GM10847 (cell line): ENCODE results near the gene BASP1.

Source experiments
- POLR2A ChIP-seq: IDR thresholded peaks from 2 replicates; pipeline ENCODE4 v1.6.1; 2011; ENCODE audit not compliant: insufficient read length; ENCODE audit errors: extremely low read depth

BASP1 gene

DNA sequence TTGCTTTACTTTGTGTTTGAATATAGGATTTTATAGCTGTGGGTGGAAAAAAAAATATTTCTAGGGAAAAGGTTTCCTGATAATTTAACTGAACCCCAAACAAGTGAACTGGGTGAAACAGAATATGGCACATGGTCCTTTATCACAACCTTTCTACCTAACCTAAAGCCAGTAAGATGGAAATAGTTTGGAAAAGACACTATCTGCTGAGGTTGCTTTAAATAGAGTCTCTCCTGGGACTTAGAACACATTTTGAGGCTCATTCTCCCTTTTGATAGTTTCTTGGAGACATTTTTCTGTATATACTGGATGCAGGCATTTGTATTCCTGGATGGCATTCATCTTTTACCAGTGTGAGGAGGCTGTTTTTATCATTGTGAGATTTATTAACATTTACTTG, 39.4 kb downstream of the BASP1 start:
- no peak for TF ChIP-seq POLR2A

DNA sequence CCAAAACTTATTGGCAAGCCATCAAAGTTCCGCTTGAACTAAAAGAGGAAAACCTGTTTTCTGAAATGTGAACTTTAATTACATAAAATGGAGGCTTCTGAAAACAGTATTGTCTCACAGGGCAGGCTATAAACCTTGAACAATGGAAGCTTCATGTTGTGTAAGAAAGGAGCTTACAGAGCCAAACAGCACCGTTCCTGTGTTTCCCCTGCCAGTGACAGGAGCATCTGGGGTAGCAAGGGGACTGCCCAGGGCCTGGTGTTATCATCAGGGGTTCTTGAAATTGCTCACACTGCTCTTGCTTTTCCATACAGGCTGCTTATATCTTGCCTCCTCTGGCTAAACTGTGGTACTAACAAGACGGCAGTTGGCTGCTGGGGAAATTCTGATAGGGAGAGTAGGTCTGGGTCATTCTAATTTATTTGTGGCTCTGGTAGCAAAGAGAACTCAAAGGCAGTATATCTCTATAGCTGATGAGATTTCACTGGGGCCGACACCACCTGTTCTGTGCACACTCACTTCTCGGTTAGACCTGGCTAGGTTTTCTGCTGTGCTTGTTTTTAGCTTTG, 40.4 kb downstream of the BASP1 start:
- TF ChIP-seq POLR2A, result no peak

DNA sequence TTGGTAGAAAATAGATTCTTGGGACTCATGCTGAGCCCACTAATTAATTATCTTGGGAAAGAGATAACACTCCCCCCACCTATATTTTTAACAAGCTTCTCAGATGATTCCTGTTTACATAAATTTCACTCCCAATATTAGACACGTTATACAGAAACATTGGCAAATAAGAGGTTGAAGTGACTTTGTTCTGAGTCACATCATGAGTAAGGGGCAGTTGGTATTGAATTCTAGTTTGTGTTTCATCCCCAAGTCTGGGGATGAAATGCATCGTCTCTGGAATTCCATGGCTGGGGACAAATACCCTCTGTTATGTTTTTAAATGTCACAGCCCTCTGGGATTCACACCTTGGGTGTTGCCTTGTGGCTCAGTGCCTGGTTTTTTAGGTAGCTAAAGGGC, 41.0 kb downstream of the BASP1 start:
- TF ChIP-seq POLR2A, result no peak

DNA sequence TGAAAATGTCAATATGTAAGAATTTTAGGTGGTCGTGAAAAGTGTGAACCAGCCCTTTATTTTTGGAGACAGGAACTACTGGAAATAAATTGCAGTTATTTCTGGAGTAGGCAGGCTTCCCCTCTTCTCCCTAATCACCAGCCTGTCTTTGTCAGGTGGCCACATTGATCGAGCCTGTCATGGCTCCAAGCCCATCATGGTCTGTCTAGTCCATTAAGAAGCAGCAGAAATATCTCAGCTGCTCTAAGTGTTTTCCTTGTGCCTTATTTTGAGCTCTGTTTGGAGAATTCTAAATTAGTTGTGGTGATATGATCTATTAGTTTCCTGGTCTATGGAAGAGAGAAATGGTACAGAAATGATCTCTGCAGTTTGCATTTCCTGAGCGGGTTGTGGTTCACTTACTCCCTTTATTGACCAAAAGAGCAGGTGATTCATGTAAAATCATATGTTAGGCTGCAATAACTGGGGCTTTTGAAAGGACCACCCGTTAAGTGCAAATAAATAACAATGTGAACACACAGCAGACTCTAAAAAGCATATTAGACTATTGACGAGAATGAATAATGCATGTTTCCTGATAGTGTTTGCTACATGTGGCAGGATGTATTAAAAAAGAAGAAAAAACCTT, 42.3 kb downstream of the BASP1 start:
- no peak for TF ChIP-seq POLR2A

DNA sequence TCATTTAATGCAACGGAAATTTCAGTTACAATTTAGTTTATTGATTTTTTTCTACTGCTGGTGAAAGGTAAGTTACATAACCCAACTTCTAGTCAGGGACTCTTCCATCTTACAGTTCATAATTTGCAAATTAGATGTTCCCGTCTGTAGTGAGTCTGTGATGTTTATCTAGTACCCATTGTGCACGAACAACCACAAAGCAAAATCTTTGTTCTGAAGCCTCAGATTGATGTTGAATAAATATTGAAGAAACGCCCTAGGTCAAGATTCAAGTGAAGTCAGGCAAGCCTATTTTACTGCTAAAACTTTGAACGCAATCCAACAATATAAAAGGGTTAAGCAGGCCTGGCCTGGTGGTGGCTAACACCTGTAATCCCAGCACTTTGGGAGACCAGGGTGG, 43.1 kb downstream of the BASP1 start:
- no peak for TF ChIP-seq POLR2A

DNA sequence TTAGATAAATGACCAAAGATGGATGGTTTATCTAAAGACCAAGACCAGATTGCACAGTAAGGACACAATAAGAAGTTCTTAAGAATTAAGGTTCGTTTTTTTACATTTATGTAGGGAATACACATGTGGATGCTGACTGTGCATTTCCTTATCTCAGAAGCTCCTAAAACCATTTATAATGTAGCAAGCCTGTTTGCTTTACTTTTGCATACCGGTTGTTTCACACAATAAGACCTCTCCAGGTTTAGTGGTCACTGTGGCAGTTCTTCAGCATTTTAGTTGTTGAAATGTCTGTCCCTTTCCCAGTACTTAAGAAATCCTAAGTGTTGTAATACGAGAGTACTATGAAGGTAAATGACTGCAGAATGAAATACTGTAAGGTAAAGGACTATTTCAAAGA, 43.6 kb downstream of the BASP1 start:
- no peak for TF ChIP-seq POLR2A

DNA sequence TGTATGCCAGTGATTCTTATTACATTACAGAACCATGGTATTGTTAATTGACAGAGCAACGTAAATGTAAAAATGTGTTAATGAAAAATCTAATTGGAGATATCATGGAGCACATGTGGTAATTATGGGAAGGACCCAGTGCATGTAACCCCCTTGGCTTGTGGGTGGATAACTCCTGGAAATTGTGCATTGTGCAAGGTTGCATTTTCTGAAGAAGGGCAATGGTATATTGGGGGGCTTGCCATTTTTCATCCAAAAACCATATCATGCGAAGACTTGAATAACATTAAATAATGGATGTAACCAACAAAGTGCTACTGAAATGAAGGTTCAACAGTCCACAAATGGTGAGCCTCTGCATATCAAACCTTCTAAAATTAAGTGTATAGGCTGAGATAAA, 47.6 kb downstream of the BASP1 start:
- TF ChIP-seq POLR2A, result no peak

DNA sequence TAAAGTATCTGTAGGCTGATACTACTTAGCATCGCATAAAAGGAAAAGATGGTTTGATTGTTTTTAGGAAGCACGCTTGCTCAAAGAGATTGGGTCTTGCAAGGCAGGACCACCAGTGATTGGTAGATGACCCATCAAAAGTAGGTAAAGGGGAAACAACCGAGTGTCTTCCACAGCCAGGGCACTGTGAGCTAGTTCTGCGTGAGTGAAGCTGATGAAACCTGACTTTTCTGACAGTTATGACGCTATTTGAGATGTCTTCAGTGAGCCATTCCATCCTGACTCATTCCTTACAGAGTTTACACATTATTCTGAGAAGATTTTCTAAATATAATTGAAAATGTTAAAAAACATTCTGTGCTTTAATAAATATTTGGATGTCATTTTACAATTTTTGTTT, 49.7 kb downstream of the BASP1 start:
- TF ChIP-seq POLR2A, result no peak

DNA sequence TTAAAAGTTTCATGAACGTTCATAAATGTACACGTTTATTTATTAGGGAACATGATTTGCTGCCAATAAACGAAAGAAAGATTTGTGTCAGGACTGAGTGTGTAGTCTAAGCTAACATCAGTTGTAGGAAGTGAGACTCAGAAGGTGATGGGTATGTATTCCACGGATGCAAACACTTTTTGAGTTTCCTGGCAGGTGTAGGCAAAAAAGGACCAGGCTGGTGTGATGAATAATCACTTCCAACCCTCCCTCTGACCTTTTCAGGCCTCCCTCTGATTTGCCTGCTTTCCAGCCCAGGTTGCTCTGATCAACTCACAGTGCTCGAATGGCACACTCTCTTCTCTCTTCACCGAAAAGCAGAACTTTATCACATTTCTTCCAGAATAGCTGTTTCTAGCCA, 51.8 kb downstream of the BASP1 start:
- TF ChIP-seq POLR2A, result no peak

DNA sequence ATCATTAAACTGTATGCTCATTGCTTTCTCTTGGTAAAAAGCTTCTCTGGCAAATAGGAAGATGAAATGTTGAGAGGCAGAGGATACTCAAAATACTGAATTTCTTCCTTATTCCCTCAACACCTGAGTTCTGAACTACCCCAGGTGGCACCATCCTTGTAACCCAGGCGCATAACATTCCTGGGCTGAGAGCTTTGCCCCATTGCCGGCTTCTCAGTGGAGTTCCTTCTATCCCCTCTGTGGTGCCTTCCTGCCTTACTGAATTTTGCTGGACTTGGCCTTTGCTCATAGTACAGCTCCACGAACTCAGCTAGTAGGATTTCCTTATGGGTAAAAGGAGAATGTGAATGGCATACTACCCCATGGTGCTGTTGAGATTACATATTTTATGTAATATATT, 54.7 kb downstream of the BASP1 start:
- TF ChIP-seq POLR2A, result no peak

DNA sequence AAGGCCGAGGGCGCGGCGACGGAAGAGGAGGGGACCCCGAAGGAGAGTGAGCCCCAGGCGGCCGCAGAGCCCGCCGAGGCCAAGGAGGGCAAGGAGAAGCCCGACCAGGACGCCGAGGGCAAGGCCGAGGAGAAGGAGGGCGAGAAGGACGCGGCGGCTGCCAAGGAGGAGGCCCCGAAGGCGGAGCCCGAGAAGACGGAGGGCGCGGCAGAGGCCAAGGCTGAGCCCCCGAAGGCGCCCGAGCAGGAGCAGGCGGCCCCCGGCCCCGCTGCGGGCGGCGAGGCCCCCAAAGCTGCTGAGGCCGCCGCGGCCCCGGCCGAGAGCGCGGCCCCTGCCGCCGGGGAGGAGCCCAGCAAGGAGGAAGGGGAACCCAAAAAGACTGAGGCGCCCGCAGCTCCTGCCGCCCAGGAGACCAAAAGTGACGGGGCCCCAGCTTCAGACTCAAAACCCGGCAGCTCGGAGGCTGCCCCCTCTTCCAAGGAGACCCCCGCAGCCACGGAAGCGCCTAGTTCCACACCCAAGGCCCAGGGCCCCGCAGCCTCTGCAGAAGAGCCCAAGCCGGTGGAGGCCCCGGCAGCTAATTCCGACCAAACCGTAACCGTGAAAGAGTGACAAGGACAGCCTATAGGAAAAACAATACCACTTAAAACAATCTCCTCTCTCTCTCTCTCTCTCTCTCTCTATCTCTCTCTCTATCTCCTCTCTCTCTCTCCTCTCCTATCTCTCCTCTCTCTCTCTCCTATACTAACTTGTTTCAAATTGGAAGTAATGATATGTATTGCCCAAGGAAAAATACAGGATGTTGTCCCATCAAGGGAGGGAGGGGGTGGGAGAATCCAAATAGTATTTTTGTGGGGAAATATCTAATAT, 58.1 kb downstream of the BASP1 start:
- TF ChIP-seq POLR2A, result no peak

DNA sequence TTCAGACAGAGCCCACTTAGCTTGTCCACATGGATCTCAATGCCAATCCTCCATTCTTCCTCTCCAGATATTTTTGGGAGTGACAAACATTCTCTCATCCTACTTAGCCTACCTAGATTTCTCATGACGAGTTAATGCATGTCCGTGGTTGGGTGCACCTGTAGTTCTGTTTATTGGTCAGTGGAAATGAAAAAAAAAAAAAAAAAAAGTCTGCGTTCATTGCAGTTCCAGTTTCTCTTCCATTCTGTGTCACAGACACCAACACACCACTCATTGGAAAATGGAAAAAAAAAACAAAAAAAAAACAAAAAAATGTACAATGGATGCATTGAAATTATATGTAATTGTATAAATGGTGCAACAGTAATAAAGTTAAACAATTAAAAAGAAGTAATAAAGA, 59.0 kb downstream of the BASP1 start:
- no peak for TF ChIP-seq POLR2A

DNA sequence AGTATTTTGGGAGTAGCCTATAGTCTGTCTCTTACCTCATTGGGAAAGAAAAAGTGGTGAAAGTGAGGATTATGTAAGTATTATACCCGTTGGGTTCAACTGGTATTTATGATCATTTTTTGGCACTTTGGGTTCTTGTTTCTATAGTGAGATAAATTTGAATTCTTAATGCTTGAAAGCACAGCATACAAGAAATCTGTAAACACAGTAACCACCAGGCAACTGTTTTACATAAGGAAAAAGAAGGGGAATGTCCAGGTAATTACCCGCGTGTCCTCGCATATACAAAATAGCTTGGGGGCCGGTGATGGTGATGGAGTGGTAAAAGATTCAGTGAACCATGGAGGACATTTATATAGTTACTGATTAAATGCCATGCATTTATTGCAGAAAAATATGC, 60.5 kb downstream of the BASP1 start:
- no peak for TF ChIP-seq POLR2A

DNA sequence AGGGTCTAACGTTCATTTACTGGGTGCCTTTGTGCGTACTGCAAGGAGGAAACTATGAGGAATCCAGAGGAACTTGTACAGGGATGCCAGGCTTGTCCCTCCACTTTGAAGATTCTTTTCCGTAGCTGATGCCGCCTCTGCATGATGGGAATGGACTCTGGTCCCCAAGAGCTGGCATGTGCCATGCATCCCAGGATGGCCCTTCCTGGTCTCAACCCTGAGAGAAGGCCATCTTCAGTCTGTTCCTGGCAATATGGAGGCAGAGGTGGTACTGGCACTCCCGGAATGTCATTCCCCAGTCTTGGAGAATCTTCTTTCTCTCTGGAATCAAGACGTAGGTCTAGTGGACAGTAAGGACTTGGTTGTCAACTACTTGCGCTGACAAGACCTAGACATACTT, 61.5 kb downstream of the BASP1 start:
- no peak for TF ChIP-seq POLR2A

DNA sequence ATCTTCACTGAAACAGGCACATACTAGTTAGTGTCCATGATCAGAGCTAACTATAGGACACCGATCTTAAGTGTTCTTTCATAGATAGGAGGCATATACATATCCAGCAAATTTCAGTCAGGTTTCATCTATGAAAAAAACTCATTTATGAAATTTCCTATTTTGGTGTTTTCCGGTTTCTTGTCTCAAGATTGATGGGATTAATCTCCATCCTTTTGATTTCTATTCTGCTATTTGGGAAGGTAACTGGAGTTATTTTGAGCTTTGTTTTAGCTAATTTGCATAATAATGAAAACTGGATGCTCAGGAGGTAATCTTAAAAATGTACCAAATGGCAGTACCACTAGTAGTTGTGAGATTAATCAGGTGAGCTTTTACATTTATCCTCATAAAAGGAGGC, 62.1 kb downstream of the BASP1 start:
- no peak for TF ChIP-seq POLR2A
